HepG2 (cell line): ENCODE measurements around the gene GARIN3. TPM values are rescaled to one million over a fixed set of nuclear protein-coding genes. Genes with fewer than 3 reads are reported as not detected.

ENCODE experiments used
- BRCA1 ChIP-seq: sonication (generic); formaldehyde crosslinking; IDR thresholded peaks from 2 replicates; pipeline ENCODE4 v1.4.0; 2020; ENCODE audit warnings: missing genetic modification reagents
- HCFC1 ChIP-seq: fragments of 150-350 bp; IDR thresholded peaks from 2 replicates; pipeline ENCODE4 v1.6.1; 2014; ENCODE audit warnings: low read depth, low read length
- HOXA3 ChIP-seq: sonication (generic); formaldehyde crosslinking; IDR thresholded peaks from 2 replicates; pipeline ENCODE4 v1.5.0; 2020; ENCODE audit warnings: missing genetic modification reagents
- MAZ ChIP-seq, 2 experiments: sonication (generic) in 1 of 2; formaldehyde crosslinking in 1 of 2; IDR thresholded peaks; 2 replicates each; pipeline versions ENCODE4 v1.5.0 to v1.6.1; 2012 to 2020; ENCODE audit warnings: low read depth in 2 of 2, mild to moderate bottlenecking in 2 of 2, borderline replicate concordance in 1 of 2, improper control_type of control experiment in 1 of 2, low read length in 1 of 2, missing genetic modification reagents in 1 of 2, moderate library complexity in 1 of 2
- MED13 ChIP-seq: sonication (generic); formaldehyde crosslinking; IDR thresholded peaks from 2 replicates; pipeline ENCODE4 v1.5.0; 2020; ENCODE audit warnings: missing genetic modification reagents
- MED8 ChIP-seq: sonication (generic); formaldehyde crosslinking; IDR thresholded peaks from 2 replicates; pipeline ENCODE4 v1.8.1; 2023; ENCODE audit warnings: mild to moderate bottlenecking, missing genetic modification reagents; ENCODE audit not compliant: insufficient replicate concordance
- PAXIP1 ChIP-seq: sonication (generic); formaldehyde crosslinking; conservative IDR thresholded peaks from 2 replicates; pipeline ENCODE4 v1.4.0; 2020; ENCODE audit warnings: mild to moderate bottlenecking, missing genetic modification reagents, moderate library complexity
- PHF5A ChIP-seq: IDR thresholded peaks from one replicate; pipeline ENCODE4 v1.6.1; 2018; ENCODE audit warnings: low read depth, missing genetic modification reagents; ENCODE audit not compliant: unreplicated experiment
- PLSCR1 ChIP-seq: sonication (generic); formaldehyde crosslinking; IDR thresholded peaks from 2 replicates; pipeline ENCODE4 v1.5.0; 2020; ENCODE audit warnings: missing genetic modification reagents, mild to moderate bottlenecking, borderline replicate concordance
- SNAI1 ChIP-seq: sonication (generic); formaldehyde crosslinking; IDR thresholded peaks from 2 replicates; pipeline ENCODE4 v1.5.0; 2020; ENCODE audit warnings: mild to moderate bottlenecking, missing genetic modification reagents, borderline replicate concordance
- STAG1 ChIP-seq: sonication (generic); formaldehyde crosslinking; IDR thresholded peaks from 2 replicates; pipeline ENCODE4 v1.4.0; 2020; ENCODE audit warnings: missing genetic modification reagents
- ZNF160 ChIP-seq: sonication (generic); formaldehyde crosslinking; IDR thresholded peaks from 2 replicates; pipeline ENCODE4 v1.8.0; 2022; ENCODE audit warnings: mild to moderate bottlenecking, inconsistent platforms, missing genetic modification reagents
- ZNF407 ChIP-seq: sonication (generic); formaldehyde crosslinking; IDR thresholded peaks from one replicate; pipeline ENCODE4 v1.5.1; 2020; ENCODE audit warnings: mild to moderate bottlenecking, missing genetic modification reagents; ENCODE audit errors: not compliant biosample characterization
- ZNF543 ChIP-seq: sonication (generic); formaldehyde crosslinking; IDR thresholded peaks from 2 replicates; pipeline ENCODE4 v1.4.0; 2020; ENCODE audit warnings: mild to moderate bottlenecking, missing genetic modification reagents
- ZNF713 ChIP-seq: sonication (generic); formaldehyde crosslinking; IDR thresholded peaks from 2 replicates; pipeline ENCODE4 v1.4.0; 2020; ENCODE audit warnings: mild to moderate bottlenecking, missing genetic modification reagents
- ZSCAN30 ChIP-seq: sonication (generic); formaldehyde crosslinking; IDR thresholded peaks from 2 replicates; pipeline ENCODE4 v1.5.0; 2020; ENCODE audit warnings: mild to moderate bottlenecking, missing genetic modification reagents
- polyA plus RNA-seq, 8 experiments: library from polyadenylated mRNA; depleted of rRNA in 3 of 8; stranded (reverse) in 7 of 8; unstranded in 1 of 8; fragments of >200 nt; fragmentation: Illumina TruSeq in 4 of 8; extraction: Trizol in 4 of 8; gene quantifications; 2 replicates each; pipeline versions ENCODE4 v1.2.1 to v1.2.3, GENCODE V29; 2011 to 2016; ENCODE audit warnings: low read depth in 4 of 8, missing spikeins in 1 of 8, mixed read lengths in 1 of 8; ENCODE audit not compliant: insufficient read depth in 1 of 8
- total RNA-seq, 5 experiments: library from RNA; depleted of rRNA; stranded (reverse); fragments of >200 nt; fragmentation: Illumina TruSeq; extraction: Trizol; gene quantifications; 2 replicates each; pipeline ENCODE4 v1.2.3, GENCODE V29; 2016; ENCODE audit warnings: low read depth in 1 of 5

Gene GARIN3
- total and polyA plus RNA-seq, 2 of the 13 experiments (the other 11 are each of a cell fraction or from before 2014, with no cell fraction given), result not detected

- TF ChIP-seq MAZ (IDR thresholded peaks at IDR 0.05; ENCODE audit: borderline replicate concordance, low read depth, low read length), result peak; percentile 35; the same call in 1 of the 2 replicates
- TF ChIP-seq MAZ (CRISPR knock-in tag; IDR thresholded peaks at IDR 0.05; ENCODE audit: low read depth), result no peak
- TF ChIP-seq HCFC1, result no peak
- TF ChIP-seq HOXA3, result no peak; the same call in 1 of the 2 replicates
- 0 out of 2 replicates have a peak, but pooled peaks have one; percentile 17 for TF ChIP-seq BRCA1 (CRISPR knock-in tag)
- TF ChIP-seq MED13 (CRISPR knock-in tag), result no peak
- TF ChIP-seq PAXIP1, result no peak
- no peak for TF ChIP-seq PLSCR1 (CRISPR knock-in tag)
- peak; percentile 27 for TF ChIP-seq MED8 (CRISPR knock-in tag)
- TF ChIP-seq ZNF713 (CRISPR knock-in tag), result no peak
- TF ChIP-seq ZNF407 (CRISPR knock-in tag), result peak; percentile 84
- TF ChIP-seq SNAI1 (CRISPR knock-in tag), result no peak
- no peak for TF ChIP-seq ZSCAN30 (CRISPR knock-in tag)
- no peak for TF ChIP-seq PHF5A (CRISPR knock-in tag)
- TF ChIP-seq STAG1 (CRISPR knock-in tag), result no peak
- no peak for TF ChIP-seq ZNF160 (CRISPR knock-in tag)
- no peak for TF ChIP-seq ZNF543 (CRISPR knock-in tag)
These were observed 23.5 kb downstream of the GARIN3 start, which contains the start of gene MED7 (continued) for GRCh38 chr5:157142317-157143126.
